ENCODE data around the gene PARD3.
A peak's percentile ranks its signal among the peaks of the same experiment; 100 is the strongest.

Gene PARD3

DNA sequence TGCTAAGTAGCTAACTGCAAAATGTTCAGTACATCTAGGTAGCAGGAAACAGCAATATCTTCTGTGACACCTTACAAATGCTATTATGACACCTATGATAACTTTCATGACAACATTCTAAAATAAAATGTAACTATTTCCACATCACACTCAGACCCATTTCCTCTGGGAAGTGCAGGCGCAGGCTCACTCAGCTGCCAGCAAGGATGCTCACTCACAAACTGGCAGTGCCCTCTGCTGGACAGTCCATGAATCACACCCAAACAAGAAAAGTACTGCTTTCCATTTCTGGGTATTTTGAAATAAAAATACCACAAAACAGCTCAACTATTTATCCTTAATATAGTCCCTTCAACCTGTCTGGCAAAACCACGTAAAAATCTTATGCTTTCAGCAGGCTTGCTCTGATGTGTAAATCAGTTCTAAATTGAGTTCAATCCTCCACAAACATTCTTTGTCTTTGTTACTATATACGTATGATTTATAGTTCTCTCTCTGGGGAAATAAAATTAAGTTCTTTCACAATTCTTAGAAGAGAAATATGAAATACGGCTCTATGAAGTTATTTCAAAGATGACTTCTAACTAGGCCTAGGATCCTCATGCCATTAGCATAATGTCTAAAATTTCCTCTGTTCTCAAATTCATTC is 176.6 kb downstream of the PARD3 start:
- Histone ChIP-seq H3K36me3 (ENCODE audit: control insufficient read depth in 4 of 4, insufficient read depth in 4 of 4, low read length in 3 of 4) (no peaks in the 10 kb centered on the region), H3K4me3 (ENCODE audit: control insufficient read depth in 1 of 7, extremely low read depth in 1 of 7, insufficient read depth in 4 of 7, low read depth in 2 of 7, low read length in 6 of 7) (no peak overlapping the region), H3K27me3 (replicated peaks in 2 of 5; ENCODE audit: control insufficient read depth in 4 of 5, insufficient read depth in 5 of 5, low read length in 4 of 5) (no peaks in the 10 kb centered on the region), H3K27ac (ENCODE audit: insufficient read depth in 1 of 2, low read depth in 1 of 2, low read length in 2 of 2, poor library complexity in 1 of 2, severe bottlenecking in 2 of 2) (no peak overlapping the region), H3K9me3 (ENCODE audit: control extremely low read depth in 1 of 5, control insufficient read depth in 4 of 5, insufficient read depth in 2 of 5, low read depth in 1 of 5, low read length in 4 of 5) (no peaks in the 10 kb centered on the region), H3K4me1 (ENCODE audit: control extremely low read depth in 1 of 4, control insufficient read depth in 4 of 4, insufficient read depth in 4 of 4, low read length in 3 of 4) (peaks cover 0 to 16% (median 7%) of the 10 kb centered on the region in 4 experiments)
- WGBS (ENCODE audit: insufficient coverage) = 0% methylated on average over 1 of the region's 4 CpGs
- peak; percentile 72 to 85 (median 79) for DNase-seq
- ChIA-PET POLR2A (no interaction called here), CTCF (interaction anchor here (0.7 to 5.5 kb wide), 23 partner anchors 8 to 1457 kb away, joined by 3 to 41 read pairs (median 4); no protein-coding TSS in a partner anchor)

DNA sequence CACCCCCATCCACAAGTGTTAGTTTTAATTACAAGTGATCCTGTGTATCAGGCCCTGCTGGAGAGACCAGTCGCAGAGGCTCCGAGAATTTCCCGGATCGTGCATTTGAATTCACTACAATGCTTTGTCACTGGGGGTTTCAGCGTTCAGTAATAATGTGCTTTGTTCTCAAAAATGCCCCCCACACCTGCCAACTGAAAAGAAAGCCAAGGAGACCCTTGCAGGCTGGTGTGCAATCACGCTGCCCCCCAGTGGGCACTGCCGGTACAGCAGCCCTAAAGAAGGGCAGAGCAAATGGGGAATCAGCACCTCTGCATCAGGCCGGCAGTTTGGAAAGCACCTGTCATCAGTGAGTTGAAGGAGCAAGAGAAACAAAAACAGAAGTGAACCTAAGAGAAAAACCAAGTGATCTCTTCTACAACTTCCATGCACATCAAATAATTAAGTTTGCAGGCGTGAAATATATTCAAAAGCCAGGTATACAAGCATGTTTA is 177.6 kb downstream of the PARD3 start:
- no peaks in the 10 kb centered on the region for H3K9me3 ChIP-seq (ENCODE audit: control extremely low read depth in 1 of 5, control insufficient read depth in 4 of 5, insufficient read depth in 2 of 5, low read depth in 1 of 5, low read length in 4 of 5)
- H3K27ac ChIP-seq (ENCODE audit: insufficient read depth in 1 of 2, low read depth in 1 of 2, low read length in 2 of 2, poor library complexity in 1 of 2, severe bottlenecking in 2 of 2) = no peak overlapping the region
- ChIA-PET POLR2A (interaction anchor here (0.6 kb wide), 1 partner anchor 1293 kb away, joined by 3 read pairs; no protein-coding TSS in a partner anchor), CTCF (interaction anchor here (0.7 to 5.5 kb wide), 17 partner anchors 9 to 1456 kb away, joined by 3 to 41 read pairs (median 5); no protein-coding TSS in a partner anchor)
- peak overlapping the region in 2 of 7 experiments; percentile 12 to 57 for H3K4me3 ChIP-seq (ENCODE audit: control insufficient read depth in 1 of 7, extremely low read depth in 1 of 7, insufficient read depth in 4 of 7, low read depth in 2 of 7, low read length in 6 of 7)
- H3K36me3 ChIP-seq (ENCODE audit: control insufficient read depth in 4 of 4, insufficient read depth in 4 of 4, low read length in 3 of 4) = no peaks in the 10 kb centered on the region
- DNase-seq = peak; percentile 51 to 90 (median 89)
- no peaks in the 10 kb centered on the region for H3K27me3 ChIP-seq (replicated peaks in 2 of 5; ENCODE audit: control insufficient read depth in 4 of 5, insufficient read depth in 5 of 5, low read length in 4 of 5)
- H3K4me1 ChIP-seq (ENCODE audit: control extremely low read depth in 1 of 4, control insufficient read depth in 4 of 4, insufficient read depth in 4 of 4, low read length in 3 of 4) = peaks cover 0 to 16% (median 7%) of the 10 kb centered on the region in 4 experiments
- whole genome bisulfite sequencing (ENCODE audit: insufficient coverage) = 8% methylated on average over 7 of the region's 9 CpGs

DNA sequence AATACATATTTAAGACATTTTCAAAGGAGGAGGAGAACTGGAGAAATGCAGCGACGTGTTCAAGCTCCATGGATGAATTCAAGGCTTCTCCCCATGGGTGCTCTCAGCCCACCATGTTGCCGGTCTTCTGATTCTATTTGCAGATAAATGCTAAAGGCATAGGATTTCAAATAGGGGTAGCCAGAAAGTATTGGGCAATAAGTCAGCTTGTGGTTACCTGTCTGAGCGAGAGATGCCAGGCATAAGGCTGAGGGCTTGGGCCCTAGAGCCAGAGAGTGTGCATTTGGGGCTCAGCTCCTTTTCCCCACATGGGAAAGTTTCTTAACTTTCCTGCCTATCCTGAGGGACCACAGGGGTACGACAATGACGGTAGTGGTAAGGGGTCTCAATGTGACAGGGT is 180.0 kb downstream of the PARD3 start:
- no peak for DNase-seq
- no peaks in the 10 kb centered on the region for H3K9me3 ChIP-seq (ENCODE audit: control extremely low read depth in 1 of 5, control insufficient read depth in 4 of 5, insufficient read depth in 2 of 5, low read depth in 1 of 5, low read length in 4 of 5)
- peaks cover 0 to 16% (median 7%) of the 10 kb centered on the region in 4 experiments for H3K4me1 ChIP-seq (ENCODE audit: control extremely low read depth in 1 of 4, control insufficient read depth in 4 of 4, insufficient read depth in 4 of 4, low read length in 3 of 4)
- H3K27ac ChIP-seq (ENCODE audit: insufficient read depth in 1 of 2, low read depth in 1 of 2, low read length in 2 of 2, poor library complexity in 1 of 2, severe bottlenecking in 2 of 2) = no peak overlapping the region
- ChIA-PET POLR2A (no interaction called here), CTCF (interaction anchor here (1.0 to 1.7 kb wide), 3 partner anchors 20 to 1442 kb away, joined by 3 to 5 read pairs (median 3); no protein-coding TSS in a partner anchor)
- H3K4me3 ChIP-seq (ENCODE audit: control insufficient read depth in 1 of 7, extremely low read depth in 1 of 7, insufficient read depth in 4 of 7, low read depth in 2 of 7, low read length in 6 of 7) = no peak overlapping the region
- H3K36me3 ChIP-seq (ENCODE audit: control insufficient read depth in 4 of 4, insufficient read depth in 4 of 4, low read length in 3 of 4) = no peaks in the 10 kb centered on the region
- WGBS (ENCODE audit: insufficient coverage) = 92% methylated on average over 2 of the region's 6 CpGs
- H3K27me3 ChIP-seq (replicated peaks in 2 of 5; ENCODE audit: control insufficient read depth in 4 of 5, insufficient read depth in 5 of 5, low read length in 4 of 5) = no peaks in the 10 kb centered on the region

DNA sequence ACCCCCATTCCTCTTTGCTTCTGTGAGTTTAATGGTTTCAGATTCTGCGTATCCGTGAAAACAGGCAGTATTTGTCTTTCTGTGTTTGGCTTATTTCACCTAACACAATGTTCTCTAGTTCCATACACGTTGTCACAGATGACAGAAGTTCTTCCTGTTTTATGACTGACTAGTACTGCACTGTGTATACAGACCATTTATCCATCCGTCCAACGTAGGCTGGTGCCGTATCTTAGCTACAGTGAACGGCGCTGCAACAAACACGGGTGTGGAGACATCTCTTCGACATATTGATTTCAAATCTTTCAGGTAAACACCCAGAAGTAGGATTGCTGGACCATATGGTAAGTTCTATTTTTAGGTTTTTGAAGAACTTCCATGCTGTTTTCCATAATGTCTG is 181.7 kb downstream of the PARD3 start:
- 96% methylated on average over 8 of the region's 10 CpGs for WGBS (ENCODE audit: insufficient coverage)
- no peak overlapping the region for H3K4me3 ChIP-seq (ENCODE audit: control insufficient read depth in 1 of 7, extremely low read depth in 1 of 7, insufficient read depth in 4 of 7, low read depth in 2 of 7, low read length in 6 of 7)
- no peaks in the 10 kb centered on the region for H3K9me3 ChIP-seq (ENCODE audit: control extremely low read depth in 1 of 5, control insufficient read depth in 4 of 5, insufficient read depth in 2 of 5, low read depth in 1 of 5, low read length in 4 of 5)
- no peak for DNase-seq
- H3K27ac ChIP-seq (ENCODE audit: insufficient read depth in 1 of 2, low read depth in 1 of 2, low read length in 2 of 2, poor library complexity in 1 of 2, severe bottlenecking in 2 of 2) = no peak overlapping the region
- peaks cover 0 to 16% (median 7%) of the 10 kb centered on the region in 4 experiments for H3K4me1 ChIP-seq (ENCODE audit: control extremely low read depth in 1 of 4, control insufficient read depth in 4 of 4, insufficient read depth in 4 of 4, low read length in 3 of 4)
- no peaks in the 10 kb centered on the region for H3K27me3 ChIP-seq (replicated peaks in 2 of 5; ENCODE audit: control insufficient read depth in 4 of 5, insufficient read depth in 5 of 5, low read length in 4 of 5)
- no peaks in the 10 kb centered on the region for H3K36me3 ChIP-seq (ENCODE audit: control insufficient read depth in 4 of 4, insufficient read depth in 4 of 4, low read length in 3 of 4)
- POLR2A ChIA-PET = no interaction called here
- CTCF ChIA-PET = interaction anchor here (0.9 kb wide), 1 partner anchor 16 kb away, joined by 3 read pairs; no protein-coding TSS in a partner anchor

DNA sequence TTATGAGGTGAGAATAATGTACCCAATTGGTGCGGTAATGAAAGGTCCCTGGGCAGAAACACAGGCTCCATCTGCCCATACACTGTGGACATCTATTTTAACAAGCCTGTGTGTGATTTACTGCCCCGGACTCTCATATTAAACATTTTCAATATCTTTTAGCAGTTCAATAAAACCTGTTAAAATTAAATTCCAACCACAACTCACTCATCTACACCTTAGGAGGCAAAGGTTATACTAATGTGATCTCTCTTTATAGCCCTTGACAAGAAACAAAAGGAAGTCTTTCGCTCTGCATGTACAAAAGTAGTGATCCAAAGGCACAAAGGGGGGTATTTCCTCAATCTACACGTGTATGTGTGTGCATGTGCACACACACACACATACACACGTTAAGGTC is 186.0 kb downstream of the PARD3 start:
- H3K4me1 ChIP-seq (ENCODE audit: control extremely low read depth in 1 of 4, control insufficient read depth in 4 of 4, insufficient read depth in 4 of 4, low read length in 3 of 4) = no peaks in the 10 kb centered on the region
- 100% methylated on average over 1 of the region's 5 CpGs for WGBS (ENCODE audit: insufficient coverage)
- H3K27ac ChIP-seq (ENCODE audit: insufficient read depth in 1 of 2, low read depth in 1 of 2, low read length in 2 of 2, poor library complexity in 1 of 2, severe bottlenecking in 2 of 2) = no peak overlapping the region
- H3K9me3 ChIP-seq (ENCODE audit: control extremely low read depth in 1 of 5, control insufficient read depth in 4 of 5, insufficient read depth in 2 of 5, low read depth in 1 of 5, low read length in 4 of 5) = no peaks in the 10 kb centered on the region
- ChIA-PET CTCF (no interaction called here), POLR2A (no interaction called here)
- no peaks in the 10 kb centered on the region for H3K27me3 ChIP-seq (replicated peaks in 2 of 5; ENCODE audit: control insufficient read depth in 4 of 5, insufficient read depth in 5 of 5, low read length in 4 of 5)
- no peak for DNase-seq
- H3K36me3 ChIP-seq (ENCODE audit: control insufficient read depth in 4 of 4, insufficient read depth in 4 of 4, low read length in 3 of 4) = no peaks in the 10 kb centered on the region
- H3K4me3 ChIP-seq (ENCODE audit: control insufficient read depth in 1 of 7, extremely low read depth in 1 of 7, insufficient read depth in 4 of 7, low read depth in 2 of 7, low read length in 6 of 7) = no peak overlapping the region

DNA sequence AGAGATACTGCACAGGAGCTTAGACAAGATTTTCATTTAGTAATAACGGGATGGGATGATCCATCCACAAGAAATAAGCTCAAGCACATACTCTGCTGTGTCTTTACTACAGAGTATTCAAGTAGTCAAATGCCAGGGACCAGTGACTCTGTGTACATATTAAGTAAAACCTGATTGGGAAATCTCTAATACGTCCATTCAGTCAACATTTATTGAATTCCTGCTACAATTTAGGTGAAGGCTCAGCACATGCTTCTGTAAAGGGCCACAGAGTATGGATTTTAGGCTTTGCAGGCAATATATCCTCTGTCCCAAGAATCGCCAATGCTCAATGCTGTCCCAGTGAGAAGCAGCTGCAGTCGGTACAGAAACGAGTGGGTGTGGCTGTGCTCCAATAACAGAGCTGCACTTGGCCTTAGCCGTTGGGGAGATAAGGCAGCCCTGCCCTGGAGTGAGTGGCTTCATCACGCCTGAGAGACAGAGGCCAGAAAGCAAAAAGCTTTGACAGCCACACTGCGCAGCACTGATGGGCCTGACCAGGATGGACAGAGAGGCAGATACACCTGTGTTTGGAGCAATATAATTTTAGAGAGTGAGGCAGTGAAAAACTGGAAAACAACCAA is 186.8 kb downstream of the PARD3 start:
- no peak for DNase-seq
- Histone ChIP-seq H3K4me3 (ENCODE audit: control insufficient read depth in 1 of 7, extremely low read depth in 1 of 7, insufficient read depth in 4 of 7, low read depth in 2 of 7, low read length in 6 of 7) (no peak overlapping the region), H3K4me1 (ENCODE audit: control extremely low read depth in 1 of 4, control insufficient read depth in 4 of 4, insufficient read depth in 4 of 4, low read length in 3 of 4) (no peaks in the 10 kb centered on the region), H3K27ac (ENCODE audit: insufficient read depth in 1 of 2, low read depth in 1 of 2, low read length in 2 of 2, poor library complexity in 1 of 2, severe bottlenecking in 2 of 2) (no peak overlapping the region), H3K36me3 (ENCODE audit: control insufficient read depth in 4 of 4, insufficient read depth in 4 of 4, low read length in 3 of 4) (no peaks in the 10 kb centered on the region), H3K9me3 (ENCODE audit: control extremely low read depth in 1 of 5, control insufficient read depth in 4 of 5, insufficient read depth in 2 of 5, low read depth in 1 of 5, low read length in 4 of 5) (no peaks in the 10 kb centered on the region), H3K27me3 (replicated peaks in 2 of 5; ENCODE audit: control insufficient read depth in 4 of 5, insufficient read depth in 5 of 5, low read length in 4 of 5) (no peaks in the 10 kb centered on the region)
- POLR2A ChIA-PET = no interaction called here
- CTCF ChIA-PET = no interaction called here
- whole genome bisulfite sequencing (ENCODE audit: insufficient coverage) = 98% methylated on average over 8 of the region's 8 CpGs

DNA sequence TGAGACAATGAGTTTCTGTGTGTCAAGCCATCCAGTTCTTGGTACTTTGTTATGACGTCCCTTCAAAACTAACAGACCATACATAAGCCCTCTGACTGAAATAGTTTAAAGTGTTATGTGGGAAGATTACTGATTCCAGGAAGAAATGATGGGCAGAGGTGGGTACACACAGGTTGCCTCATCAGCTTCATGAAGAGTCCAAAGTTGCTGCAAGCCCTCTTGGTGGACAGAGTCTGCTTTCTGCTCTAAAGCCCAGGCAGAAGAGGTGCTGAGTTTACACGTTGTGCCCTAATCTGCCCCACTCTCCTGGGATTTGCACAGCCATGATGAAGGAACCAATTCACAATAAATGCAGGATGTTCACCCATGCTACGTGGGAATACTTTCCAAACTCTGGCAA is 187.4 kb downstream of the PARD3 start:
- POLR2A ChIA-PET = no interaction called here
- Histone ChIP-seq H3K9me3 (ENCODE audit: control extremely low read depth in 1 of 5, control insufficient read depth in 4 of 5, insufficient read depth in 2 of 5, low read depth in 1 of 5, low read length in 4 of 5) (no peaks in the 10 kb centered on the region), H3K4me1 (ENCODE audit: control extremely low read depth in 1 of 4, control insufficient read depth in 4 of 4, insufficient read depth in 4 of 4, low read length in 3 of 4) (no peaks in the 10 kb centered on the region), H3K4me3 (ENCODE audit: control insufficient read depth in 1 of 7, extremely low read depth in 1 of 7, insufficient read depth in 4 of 7, low read depth in 2 of 7, low read length in 6 of 7) (no peak overlapping the region), H3K27ac (ENCODE audit: insufficient read depth in 1 of 2, low read depth in 1 of 2, low read length in 2 of 2, poor library complexity in 1 of 2, severe bottlenecking in 2 of 2) (no peak overlapping the region), H3K36me3 (ENCODE audit: control insufficient read depth in 4 of 4, insufficient read depth in 4 of 4, low read length in 3 of 4) (no peaks in the 10 kb centered on the region), H3K27me3 (replicated peaks in 2 of 5; ENCODE audit: control insufficient read depth in 4 of 5, insufficient read depth in 5 of 5, low read length in 4 of 5) (no peaks in the 10 kb centered on the region)
- CTCF ChIA-PET = no interaction called here
- DNase-seq = no peak
- WGBS (ENCODE audit: insufficient coverage) = 93% methylated on average over 2 of the region's 3 CpGs
